GM21360 (cell line): ENCODE results near the gene ATP2A1.
"Not testable (repeated sequence)": the region's sequence is repeated elsewhere in the genome, so short reads cannot be mapped to it uniquely, and the experiment has no call there.

ENCODE experiments used
- ATAC-seq: cut with Tn5 transposase; IDR thresholded peaks from one replicate; pipeline ENCODE4 v1.9.1; 2021; ENCODE audit warnings: mild to moderate bottlenecking, moderate library complexity; ENCODE audit not compliant: unreplicated experiment

Gene ATP2A1

DNA sequence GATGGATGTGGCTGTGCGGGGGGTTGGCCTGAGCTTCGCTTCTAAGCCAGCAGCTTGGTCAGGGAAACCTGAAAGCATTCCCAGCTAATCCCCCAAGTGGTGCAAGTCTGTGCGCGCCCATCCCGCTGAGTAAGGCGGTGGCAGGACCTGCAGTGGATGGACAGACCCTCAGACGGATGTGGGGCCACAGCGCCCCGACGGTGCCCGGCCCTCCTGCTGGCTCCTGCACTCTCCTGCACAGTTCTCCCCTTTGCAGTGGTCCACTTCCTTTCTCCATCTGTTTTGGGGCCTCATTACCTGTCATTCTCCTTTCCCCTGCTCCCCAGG, 2.3 kb downstream of the ATP2A1 start:
- ATAC-seq, result no peak

DNA sequence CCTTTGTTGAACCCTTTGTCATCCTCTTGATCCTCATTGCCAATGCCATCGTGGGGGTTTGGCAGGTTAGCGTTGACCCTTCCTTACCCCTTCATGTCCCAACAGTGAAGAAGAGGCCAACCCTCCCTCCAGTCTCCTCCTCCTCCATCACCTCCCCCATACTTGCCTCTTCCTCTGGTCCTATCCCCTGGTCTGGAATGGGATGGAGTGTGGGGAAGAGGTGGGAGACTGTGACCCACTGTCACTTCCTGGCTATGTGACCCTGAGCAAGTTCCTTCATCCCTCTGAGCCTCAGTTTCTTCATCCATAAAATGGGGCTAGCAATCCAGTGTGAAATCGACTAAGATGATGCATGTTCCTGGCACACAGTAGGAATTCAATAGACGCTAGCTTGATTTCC, 2.7 kb downstream of the ATP2A1 start:
- no peak for ATAC-seq

DNA sequence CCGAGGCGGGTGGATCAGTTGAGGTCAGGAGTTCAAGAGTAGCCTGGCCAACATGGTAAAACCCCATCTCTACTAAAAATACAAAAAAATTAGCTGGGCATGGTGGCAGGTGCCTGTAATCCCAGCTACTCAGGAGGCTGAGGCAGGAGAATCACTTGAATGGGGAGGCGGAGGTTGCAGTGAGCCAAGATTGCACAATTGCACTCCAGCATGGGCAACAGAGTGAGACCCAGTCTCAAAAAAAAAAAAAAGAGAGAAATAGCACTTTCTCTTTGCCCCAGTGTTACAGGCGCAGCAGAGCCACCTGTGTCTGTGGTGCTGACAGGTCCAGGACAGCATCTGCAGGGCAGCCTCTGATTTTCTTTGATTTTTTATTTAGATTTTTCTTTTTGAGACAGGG, 3.3 kb downstream of the ATP2A1 start:
- not testable (repeated sequence) for ATAC-seq

DNA sequence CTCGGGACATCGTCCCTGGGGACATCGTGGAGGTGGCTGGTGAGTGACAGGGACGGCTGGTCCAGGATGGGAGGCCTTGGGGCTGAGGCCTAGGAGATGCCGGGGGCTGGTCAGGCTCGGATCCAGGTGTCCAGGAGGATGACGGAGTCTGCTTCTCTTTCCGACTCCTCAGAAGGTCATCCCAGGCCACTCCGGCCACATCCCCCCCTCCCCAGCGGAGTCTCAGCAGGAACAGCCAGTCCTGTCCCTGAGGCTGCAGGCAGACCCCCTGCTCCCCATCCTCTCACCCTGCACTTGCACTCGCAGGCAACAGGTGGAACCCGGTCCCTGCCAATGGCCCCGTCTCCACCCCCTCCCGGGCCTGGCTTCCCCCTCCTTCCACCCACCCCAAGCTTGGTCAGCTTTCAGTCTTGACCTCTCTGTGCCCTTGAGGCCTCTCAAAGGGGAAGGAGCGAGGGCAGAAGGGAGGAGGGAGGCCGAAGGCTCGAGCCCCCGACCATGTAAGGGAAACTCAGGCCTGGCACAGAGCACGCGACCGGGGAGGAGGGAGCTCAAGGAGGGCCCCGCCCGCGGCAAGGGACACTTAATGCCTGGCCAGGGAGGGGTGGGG, 4.4 kb downstream of the ATP2A1 start:
- ATAC-seq, result no peak

DNA sequence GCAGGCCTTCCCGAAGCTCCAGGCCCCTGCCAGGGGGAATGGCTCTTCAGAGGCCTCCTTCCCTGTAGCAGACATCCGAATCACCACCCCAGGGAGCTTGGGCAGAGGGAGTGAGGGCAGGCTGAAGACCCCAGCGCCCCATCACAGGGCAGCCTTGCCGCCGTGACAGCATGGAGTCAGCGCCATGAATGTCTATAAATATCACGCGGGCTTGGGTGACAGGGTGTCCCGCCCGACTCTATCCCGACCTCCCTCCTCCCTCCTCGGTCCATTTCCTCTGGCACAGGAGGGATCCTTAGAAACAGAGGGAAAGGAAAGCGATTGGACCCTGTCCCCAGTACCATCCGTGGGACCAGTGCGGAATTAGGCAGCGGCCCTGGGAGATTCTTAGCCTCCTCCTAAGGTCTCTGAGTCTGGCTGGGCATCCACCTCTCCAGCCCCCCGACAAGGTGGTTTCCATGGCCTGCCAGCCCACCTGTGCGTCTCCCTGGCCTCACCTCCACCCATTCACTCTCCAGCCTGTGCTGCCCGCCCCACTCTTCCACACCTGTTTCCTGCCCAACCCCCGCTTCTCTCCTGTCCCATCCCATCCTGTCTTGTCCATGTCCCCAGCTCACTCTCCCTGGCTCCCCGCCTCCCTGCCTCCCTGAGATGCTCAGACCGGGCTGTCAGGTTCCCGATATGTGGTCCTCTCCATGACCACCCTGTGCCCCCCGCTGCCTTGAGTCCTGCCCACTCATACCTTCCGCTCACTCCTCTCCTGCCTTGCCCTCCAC, 5.1 kb downstream of the ATP2A1 start:
- no peak for ATAC-seq

DNA sequence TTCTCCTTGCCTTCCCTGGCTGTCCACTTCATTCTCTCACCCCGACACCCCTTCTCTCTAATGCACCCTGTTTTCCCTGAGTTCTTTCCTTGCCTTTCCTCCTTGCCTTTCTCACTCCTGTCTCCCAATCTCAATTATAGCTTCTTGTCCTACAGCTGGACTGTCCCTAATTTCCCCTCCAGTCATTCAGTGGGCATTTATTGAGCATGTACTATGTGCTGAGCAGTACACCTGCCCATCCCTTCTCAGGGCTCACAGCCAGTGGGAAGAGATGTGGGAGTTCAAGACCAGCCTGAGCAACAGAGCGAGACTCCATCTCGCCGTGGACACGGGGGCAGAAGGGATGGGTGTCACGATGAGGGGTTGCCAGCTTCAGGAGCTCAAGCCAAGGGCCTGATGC, 5.8 kb downstream of the ATP2A1 start:
- ATAC-seq, result no peak

DNA sequence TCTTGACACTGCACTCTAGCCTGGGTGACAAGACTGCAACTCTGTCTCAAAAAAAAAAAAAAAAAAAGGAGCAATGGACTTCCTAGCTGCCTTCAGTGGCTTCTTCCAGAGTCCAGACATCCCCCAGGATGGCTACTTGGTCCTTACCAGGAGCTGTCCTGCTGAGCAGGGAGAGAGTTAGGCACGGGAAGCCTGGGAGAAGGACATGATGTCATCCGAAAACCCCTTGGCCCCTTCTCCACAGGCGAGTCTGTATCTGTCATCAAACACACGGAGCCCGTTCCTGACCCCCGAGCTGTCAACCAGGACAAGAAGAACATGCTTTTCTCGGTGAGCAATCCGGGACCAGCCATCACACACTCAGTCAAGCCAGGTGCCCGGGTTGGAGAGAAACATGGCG, 8.7 kb downstream of the ATP2A1 start:
- ATAC-seq, result no peak

DNA sequence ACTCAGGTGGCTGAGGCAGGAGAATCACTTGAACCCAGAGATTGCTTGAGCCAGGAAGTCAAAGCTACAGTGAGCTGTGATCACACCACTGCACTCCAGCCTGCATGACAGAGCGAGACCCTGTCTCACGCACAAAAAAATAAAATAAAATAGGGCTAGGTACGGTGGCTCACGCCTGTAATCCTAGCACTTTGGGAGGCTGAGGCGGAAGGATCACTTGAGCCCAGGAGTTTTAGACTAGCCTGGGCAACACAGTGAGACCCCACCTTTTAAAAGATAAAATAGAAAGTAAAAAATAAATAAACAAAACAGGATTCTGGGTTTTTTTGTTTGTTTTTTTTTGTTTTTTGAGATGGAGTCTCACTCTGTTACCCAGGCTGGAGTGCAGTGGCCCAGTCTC, 12.1 kb downstream of the ATP2A1 start:
- not testable (repeated sequence) for ATAC-seq

DNA sequence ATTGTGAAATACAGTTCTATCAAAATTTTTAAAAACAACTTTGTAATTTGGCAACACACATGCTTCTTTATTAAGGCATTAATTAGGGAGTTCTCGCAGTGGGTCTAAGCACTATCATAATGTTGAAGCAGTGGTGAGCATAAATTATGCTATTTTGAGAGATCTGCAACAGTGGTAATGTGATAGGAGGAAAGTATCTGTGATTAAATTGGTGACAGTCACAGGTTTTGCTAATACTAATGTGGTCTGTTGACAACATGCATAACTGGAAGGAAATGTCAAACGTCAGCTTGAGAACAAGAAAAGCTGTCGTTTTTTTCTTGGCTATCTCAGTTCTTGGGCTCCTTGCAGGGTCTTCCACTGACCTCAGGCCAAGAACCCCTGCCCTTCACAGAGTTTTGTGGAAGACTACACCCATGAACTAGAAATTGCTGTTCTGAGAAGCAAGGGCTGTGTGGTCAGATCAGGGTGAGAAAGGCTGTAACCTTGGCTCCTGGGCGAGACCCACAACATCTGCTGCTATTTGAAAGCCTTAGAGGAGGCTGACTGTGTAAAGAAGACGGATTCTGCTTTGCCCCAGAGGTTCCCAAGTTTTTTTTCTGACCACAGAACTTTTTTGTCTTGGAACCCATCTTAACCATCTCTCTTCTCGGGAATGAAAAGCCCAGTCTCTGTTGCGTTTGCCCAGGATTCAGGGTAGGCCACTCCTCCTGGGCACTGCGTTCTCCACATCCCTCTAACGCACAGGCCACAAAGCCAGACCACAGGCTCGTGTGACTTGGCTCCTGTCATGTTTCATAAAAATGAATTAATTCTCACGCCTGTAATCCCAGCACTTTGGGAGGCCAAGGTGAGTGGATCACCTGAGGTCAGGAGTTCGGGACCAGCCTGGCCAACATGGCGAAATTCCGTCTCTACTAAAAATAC, 13.9 kb downstream of the ATP2A1 start:
- no peak for ATAC-seq

DNA sequence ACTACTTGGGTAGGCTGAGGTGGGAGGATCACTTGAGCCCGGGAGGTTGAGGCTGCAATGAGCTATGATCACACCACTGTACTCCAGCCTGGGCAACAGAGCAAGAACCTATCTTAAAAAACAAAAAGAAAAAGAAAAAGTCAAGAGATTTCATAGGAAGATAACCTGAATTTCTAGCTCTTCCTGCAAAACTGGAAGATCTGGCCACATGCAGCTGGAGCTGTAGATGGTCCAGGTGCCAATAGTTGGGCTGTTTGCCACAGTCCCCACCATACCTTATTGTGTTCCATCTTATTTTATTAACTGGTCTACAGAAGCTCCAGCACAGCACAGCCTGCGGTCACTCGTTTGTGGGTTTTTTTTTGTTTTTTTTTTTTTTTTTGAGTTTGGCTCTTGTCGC, 15.0 kb downstream of the ATP2A1 start:
- no peak for ATAC-seq

DNA sequence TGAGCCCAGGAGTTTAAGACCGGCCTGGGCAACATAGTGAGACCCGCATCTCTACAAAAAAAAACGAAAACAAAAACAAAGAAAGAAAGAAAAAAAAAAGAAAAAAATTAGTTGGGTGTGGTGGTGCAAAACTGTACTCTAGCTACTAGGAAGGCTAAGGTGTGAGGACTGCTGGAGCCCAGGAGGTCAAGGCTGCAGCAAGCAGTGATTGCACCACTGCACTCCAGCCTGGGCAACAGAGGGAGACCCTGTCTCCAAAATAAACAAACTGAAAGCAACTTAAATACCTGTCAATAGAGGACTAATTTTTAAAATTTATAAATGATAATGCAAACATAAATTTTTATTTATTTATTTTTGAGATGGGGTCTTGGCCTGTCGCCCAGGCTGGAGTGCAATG, 17.3 kb downstream of the ATP2A1 start:
- no peak for ATAC-seq

DNA sequence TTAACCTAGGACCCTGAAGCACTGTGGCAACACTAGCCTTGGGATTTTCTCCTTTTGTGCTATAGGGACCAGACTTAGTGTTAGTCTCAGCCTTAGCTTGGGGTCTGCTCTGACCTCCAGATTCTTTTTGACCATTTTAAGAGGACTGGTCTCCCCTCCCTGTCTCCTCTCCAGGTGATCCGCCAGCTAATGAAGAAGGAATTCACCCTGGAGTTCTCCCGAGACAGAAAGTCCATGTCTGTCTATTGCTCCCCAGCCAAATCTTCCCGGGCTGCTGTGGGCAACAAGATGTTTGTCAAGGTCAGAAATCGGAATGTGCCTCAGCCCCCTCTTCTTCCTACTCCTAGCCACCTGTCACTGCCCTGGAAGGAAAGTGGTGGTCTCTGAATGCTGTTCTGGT, 19.5 kb downstream of the ATP2A1 start:
- ATAC-seq, result no peak

DNA sequence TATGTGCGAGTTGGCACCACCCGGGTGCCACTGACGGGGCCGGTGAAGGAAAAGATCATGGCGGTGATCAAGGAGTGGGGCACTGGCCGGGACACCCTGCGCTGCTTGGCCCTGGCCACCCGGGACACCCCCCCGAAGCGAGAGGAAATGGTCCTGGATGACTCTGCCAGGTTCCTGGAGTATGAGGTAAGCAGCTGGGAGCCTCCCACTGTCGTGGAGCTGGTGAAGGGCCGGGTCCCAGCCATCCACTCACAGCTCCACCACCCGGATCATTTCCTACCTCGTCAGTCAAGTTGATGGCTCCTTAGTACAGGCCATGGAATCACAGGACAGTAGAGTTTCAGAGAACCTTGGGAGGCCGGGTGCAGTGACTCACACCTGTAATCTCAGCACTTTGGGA, 20.0 kb downstream of the ATP2A1 start:
- ATAC-seq, result no peak

DNA sequence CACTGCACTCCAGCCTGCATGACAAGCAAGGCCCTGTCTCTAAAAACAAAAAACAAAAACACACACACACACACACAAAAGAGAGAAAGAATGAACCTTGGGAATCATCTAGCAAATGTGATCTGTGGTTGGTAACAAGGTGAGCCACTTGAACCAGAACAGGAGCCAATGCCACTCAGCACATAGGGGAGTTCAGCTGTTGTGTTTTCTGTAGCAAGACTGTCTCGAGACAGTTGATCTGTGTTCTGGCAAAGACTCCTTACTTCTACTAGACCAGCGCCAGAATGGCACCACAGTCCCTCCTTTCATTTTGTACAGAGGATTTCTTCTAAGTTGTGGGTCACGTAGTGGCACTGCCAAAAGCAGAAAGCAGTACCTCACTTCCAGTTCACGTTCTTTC, 20.7 kb downstream of the ATP2A1 start:
- ATAC-seq, result no peak

DNA sequence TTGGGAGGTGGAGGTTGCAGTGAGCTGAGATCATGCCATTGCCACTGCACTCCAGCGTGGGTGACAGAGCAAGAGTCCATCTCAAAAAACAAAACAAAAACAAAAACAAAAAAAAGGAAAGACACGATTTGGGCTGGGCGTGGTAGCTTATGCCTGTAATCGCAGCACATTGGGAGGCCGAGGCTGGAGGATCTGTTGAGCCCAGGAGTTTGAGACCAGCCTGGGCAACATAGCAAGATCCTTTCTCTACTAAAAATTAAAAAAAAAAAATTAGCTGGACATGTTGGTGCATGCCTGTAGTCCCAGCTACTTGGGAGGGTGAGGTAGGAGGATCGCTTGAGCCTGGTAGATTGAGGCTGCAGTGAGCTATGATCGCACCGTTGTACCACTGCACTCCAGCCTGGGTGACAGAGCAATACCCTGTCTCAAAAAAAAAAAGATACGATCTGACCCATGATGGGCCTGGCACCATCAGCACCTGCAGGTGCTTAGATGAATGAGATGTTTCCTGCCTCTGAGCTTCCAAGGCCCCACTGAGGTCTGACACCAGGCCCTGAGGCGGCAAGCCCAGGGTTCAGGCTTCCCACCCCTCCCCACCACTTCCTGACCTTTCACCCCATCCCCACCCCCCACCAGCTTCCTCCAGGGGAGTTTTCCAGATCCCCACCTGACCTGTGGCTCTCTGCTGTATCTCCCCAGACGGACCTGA, 21.7 kb downstream of the ATP2A1 start:
- ATAC-seq, result no peak

DNA sequence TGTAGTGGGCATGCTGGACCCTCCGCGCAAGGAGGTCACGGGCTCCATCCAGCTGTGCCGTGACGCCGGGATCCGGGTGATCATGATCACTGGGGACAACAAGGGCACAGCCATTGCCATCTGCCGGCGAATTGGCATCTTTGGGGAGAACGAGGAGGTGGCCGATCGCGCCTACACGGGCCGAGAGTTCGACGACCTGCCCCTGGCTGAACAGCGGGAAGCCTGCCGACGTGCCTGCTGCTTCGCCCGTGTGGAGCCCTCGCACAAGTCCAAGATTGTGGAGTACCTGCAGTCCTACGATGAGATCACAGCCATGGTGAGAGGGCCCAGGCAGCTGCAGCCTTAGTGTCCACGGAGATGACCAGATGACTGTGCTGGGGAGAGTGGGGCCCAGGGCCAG, 22.3 kb downstream of the ATP2A1 start:
- no peak for ATAC-seq

DNA sequence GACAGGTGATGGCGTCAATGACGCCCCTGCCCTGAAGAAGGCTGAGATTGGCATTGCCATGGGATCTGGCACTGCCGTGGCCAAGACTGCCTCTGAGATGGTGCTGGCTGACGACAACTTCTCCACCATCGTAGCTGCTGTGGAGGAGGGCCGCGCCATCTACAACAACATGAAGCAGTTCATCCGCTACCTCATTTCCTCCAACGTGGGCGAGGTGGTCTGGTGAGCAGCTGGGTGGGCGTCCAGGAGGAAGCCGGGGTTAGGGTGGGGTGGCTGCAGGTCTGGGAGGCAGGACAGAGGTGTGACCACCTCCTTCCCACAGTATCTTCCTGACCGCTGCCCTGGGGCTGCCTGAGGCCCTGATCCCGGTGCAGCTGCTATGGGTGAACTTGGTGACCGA, 23.6 kb downstream of the ATP2A1 start:
- ATAC-seq, result no peak

DNA sequence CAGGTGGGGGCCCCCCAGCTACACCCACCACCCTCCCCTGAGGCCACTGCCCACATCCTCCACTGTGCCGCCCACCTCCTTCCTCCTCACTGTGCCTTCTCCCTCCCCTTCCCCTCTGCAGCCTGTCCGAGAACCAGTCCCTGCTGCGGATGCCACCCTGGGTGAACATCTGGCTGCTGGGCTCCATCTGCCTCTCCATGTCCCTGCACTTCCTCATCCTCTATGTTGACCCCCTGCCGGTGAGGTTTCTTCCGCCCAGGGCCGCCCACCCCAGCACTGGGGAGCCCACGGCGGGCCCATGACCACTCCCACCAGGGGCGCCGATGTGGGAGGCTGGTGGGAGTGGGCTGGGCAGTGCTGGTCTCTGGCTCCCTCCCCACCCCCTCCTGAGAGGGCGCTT, 24.6 kb downstream of the ATP2A1 start:
- ATAC-seq, result no peak

DNA sequence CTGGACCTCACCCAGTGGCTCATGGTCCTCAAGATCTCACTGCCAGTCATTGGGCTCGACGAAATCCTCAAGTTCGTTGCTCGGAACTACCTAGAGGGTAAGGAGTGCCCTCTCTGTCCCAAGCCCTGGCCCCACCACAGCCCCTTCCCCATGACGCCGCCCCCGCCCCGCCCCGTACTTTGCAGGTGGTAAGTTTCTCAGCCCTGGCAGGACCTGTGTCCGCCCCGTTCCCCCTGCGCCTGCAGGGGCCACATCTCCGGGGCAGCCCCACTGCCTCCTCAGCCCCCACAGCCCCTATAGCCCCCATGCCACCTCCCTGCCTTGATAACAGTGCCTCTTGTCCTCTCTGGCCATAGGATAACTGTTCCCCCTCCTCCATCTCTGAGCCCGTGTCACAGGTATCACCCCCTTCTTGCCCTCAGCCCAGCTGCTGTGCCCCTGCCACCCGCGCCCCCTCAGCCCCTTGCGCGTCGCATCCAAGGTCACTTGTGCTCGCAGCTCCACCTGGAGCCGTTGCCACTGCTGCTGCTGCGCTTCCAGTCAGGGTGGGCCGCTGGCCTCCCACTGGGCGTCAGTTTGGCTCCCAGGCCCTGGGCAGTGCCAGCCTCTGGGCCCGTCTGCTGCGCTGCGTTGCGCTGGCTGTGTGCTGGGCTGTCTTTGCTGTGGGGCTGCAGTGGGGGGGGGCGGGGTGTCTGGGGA, 25.2 kb downstream of the ATP2A1 start:
- no peak for ATAC-seq

DNA sequence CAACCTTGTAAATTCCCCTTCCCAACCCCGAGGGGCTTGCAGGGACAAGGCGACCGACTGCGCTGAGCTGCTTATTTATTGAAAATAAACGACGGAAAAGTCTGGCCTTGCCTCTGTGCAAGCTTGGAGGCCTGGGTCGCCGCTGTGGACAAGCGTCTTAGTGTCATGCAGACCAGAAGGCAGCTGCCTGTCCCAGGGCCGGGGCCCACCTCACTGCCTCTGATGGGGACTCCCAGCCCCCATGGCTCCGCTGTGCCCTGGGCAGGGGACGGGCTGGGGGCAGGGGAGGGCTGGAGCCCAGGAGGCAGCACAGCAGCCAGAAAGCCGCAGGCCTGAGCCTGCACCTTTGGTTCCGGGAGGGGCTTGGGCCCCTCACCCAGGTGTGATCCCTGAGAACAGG, 26.1 kb downstream of the ATP2A1 start:
- ATAC-seq, result no peak

DNA sequence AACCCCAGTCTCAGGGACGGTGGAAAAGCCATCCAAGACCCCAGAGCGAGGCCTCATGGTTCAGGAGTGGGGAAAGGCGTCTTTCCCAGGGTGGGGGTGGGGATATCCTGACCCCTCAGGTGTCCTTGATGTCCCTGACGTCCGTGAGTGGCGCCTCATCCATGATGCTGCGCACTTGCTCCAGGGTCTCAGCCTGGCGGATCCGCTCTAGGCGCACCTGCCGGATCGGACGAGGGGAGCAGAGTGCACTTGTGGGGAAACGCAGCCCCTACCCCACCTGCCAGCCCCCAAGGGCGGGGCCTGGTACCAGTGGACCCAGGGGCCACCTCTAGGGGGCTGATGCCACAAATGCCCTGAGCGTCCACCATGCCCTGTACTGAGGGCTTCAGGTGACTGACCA, 26.5 kb downstream of the ATP2A1 start:
- ATAC-seq, result no peak
